ENCODE results near the gene ZNF787. TPM values are rescaled to one million over a fixed set of nuclear protein-coding genes. Genes with fewer than 3 reads are reported as not detected.

ZNF787 gene
- total and polyA plus RNA-seq, 2 of the 8 experiments (the other 6 are each of a cell fraction or from before 2014, with no cell fraction given): 19.7 to 56.0 TPM

DNA sequence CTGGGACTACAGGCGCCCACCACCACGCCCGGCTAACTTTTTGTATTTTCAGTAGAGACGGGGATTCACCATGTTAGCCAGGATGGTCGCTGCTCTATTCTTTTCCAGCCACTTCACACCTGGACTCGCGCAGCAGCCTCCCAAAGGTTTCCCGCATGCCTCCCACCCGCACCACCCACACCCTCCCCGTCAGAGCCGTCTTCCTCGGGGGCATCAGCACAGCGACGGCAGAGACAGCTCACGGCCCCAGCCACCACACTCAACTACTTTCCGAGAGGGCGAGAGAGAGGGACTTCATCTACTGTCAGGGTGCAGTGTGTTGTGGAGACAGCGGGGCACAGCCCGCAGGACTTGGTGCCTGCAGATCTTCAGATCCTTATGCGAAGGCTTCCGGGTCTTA is 5.6 kb downstream of the ZNF787 start:
- Histone ChIP-seq H3K14ac (ENCODE audit: insufficient read length) (no peak overlapping the region), H3K79me2 (ENCODE audit: control insufficient read depth in 1 of 2, insufficient read depth in 2 of 2, low read length in 2 of 2) (peaks cover 75 to 99% of the 10 kb centered on the region in 2 experiments), H3K27ac (ENCODE audit: low read depth, low read length) (no peak overlapping the region), H3K4me3 (ENCODE audit: extremely low read depth in 1 of 4, insufficient read depth in 2 of 4, low read depth in 3 of 4, low read length in 4 of 4) (no peak overlapping the region), H2BK15ac (ENCODE audit: low read length) (no peak overlapping the region), H4K91ac (replicated peaks; ENCODE audit: insufficient read length, low read length) (no peak overlapping the region), H3K9ac (replicated peaks in 1 of 4; ENCODE audit: extremely low read depth in 1 of 4, low read depth in 3 of 4, low read length in 3 of 4) (no peak overlapping the region), H2BK5ac (ENCODE audit: low read depth, low read length) (no peak overlapping the region), H2BK12ac (ENCODE audit: low read depth, low read length) (no peak overlapping the region), H4K8ac (ENCODE audit: extremely low read depth, insufficient read depth, low read length) (no peak overlapping the region), H3K9me3 (ENCODE audit: insufficient read depth in 2 of 2, low read depth in 1 of 2, low read length in 1 of 2) (no peaks in the 10 kb centered on the region), H3K4ac (replicated peaks; ENCODE audit: insufficient read length, low read depth, low read length) (no peak overlapping the region), H4K20me1 (replicated peaks in 1 of 2; ENCODE audit: control insufficient read depth in 1 of 2, insufficient read depth in 2 of 2, low read length in 2 of 2) (peaks cover 45 to 50% of the 10 kb centered on the region in 2 experiments), H3K23ac (ENCODE audit: insufficient read length) (no peak overlapping the region), H3K27me3 (replicated peaks in 1 of 4; ENCODE audit: control insufficient read depth in 3 of 4, extremely low read depth in 1 of 4, insufficient read depth in 3 of 4, low read length in 3 of 4) (no peaks in the 10 kb centered on the region), H4K5ac (ENCODE audit: insufficient read length, low read depth, low read length) (no peak overlapping the region), H3K4me2 (ENCODE audit: insufficient read depth in 1 of 2, low read depth in 2 of 2, low read length in 2 of 2) (no peak overlapping the region; a peak in 1 of 4 replicates), H2BK120ac (replicated peaks; ENCODE audit: low read depth, low read length) (no peak overlapping the region), H3K4me1 (replicated peaks in 1 of 4; ENCODE audit: control insufficient read depth in 3 of 4, insufficient read depth in 4 of 4, low read length in 3 of 4) (peaks cover 6 to 48% (median 35%) of the 10 kb centered on the region in 4 experiments), H2AK5ac (ENCODE audit: low read depth, low read length) (no peak overlapping the region), H3K23me2 (ENCODE audit: low read depth, low read length) (peaks cover 5% of the 10 kb centered on the region; the same call in 1 of the 2 replicates), H3K36me3 (ENCODE audit: control insufficient read depth in 2 of 4, insufficient read depth in 4 of 4, low read length in 3 of 4) (0 out of 8 replicates have a peak, but pooled peaks cover 0 to 3% (median under 1%) of the 10 kb centered on the region in 4 experiments), H3K79me1 (ENCODE audit: low read depth, low read length) (peaks cover 20% of the 10 kb centered on the region), H3K56ac (replicated peaks; ENCODE audit: insufficient read length, low read depth, low read length) (no peak overlapping the region), H2BK20ac (ENCODE audit: low read length) (no peak overlapping the region), H2AFZ (ENCODE audit: low read length) (no peak overlapping the region), H3K18ac (ENCODE audit: extremely low read depth, low read length) (no peak overlapping the region)
- POLR2A ChIA-PET (ENCODE audit: partially characterized antibody): interaction anchor here (1.3 to 2.3 kb wide), 3 partner anchors 10 to 34 kb away, joined by 3 to 7 read pairs (median 4); no protein-coding TSS in a partner anchor
- WGBS, 2 experiments (ENCODE audit: extremely low coverage in 1 of 2, insufficient coverage in 1 of 2, insufficient read length in 1 of 2, insufficient replicate concordance in 2 of 2, low coverage in 1 of 2, low lambda C conversion rate in 2 of 2, missing lambda C conversion rate in 1 of 2): 96% methylated on average over 16 of the region's 21 CpGs; no CpG with 5 or more reads in 1 of the 2 experiments
- CTCF ChIA-PET (ENCODE audit: partially characterized antibody): interaction anchor here (1.1 kb wide), 1 partner anchor 22 kb away, joined by 3 read pairs; no protein-coding TSS in a partner anchor
- DNase-seq (ENCODE audit: low read depth in 1 of 2, low spot score in 2 of 2) (no peak), FAIRE-seq (no peak)
- TF ChIP-seq NANOG (IDR thresholded peaks at IDR 0.05; ENCODE audit: insufficient read depth, low read depth, low read length, poor library complexity, severe bottlenecking) (no peak), SIX5 (IDR thresholded peaks at IDR 0.05; ENCODE audit: low read depth, low read length) (no peak), CEBPB (IDR thresholded peaks at IDR 0.05; ENCODE audit: low read depth, low read length) (no peak), RFX5 (IDR thresholded peaks at IDR 0.05; ENCODE audit: borderline replicate concordance, low read depth, low read length) (no peak), GTF2F1 (IDR thresholded peaks at IDR 0.05; ENCODE audit: borderline replicate concordance, low read depth, low read length) (no peak), SP4 (IDR thresholded peaks at IDR 0.05; ENCODE audit: low read length) (no peak), SP1 (IDR thresholded peaks at IDR 0.05; ENCODE audit: low read depth, low read length) (no peak)

Data from H1 (cell line).